GM12864 (cell line): ENCODE measurements around the gene WHRN.

ENCODE experiments used
- DNase-seq: peaks from one replicate; pipeline ENCODE4 v3.0.0-alpha.2; 2011; ENCODE audit warnings: low read depth
- H3K4me3 ChIP-seq: 2 replicates; pipeline ENCODE4 v1.5.1; 2011; ENCODE audit warnings: mild to moderate bottlenecking, low read depth, low read length, control low read depth
- CTCF ChIP-seq: IDR thresholded peaks from 2 replicates; pipeline ENCODE4 v1.5.1; 2011; ENCODE audit warnings: low read depth, mild to moderate bottlenecking, moderate library complexity, low read length, control low read depth, inconsistent platforms; ENCODE audit errors: missing control alignments

The WHRN gene

DNA sequence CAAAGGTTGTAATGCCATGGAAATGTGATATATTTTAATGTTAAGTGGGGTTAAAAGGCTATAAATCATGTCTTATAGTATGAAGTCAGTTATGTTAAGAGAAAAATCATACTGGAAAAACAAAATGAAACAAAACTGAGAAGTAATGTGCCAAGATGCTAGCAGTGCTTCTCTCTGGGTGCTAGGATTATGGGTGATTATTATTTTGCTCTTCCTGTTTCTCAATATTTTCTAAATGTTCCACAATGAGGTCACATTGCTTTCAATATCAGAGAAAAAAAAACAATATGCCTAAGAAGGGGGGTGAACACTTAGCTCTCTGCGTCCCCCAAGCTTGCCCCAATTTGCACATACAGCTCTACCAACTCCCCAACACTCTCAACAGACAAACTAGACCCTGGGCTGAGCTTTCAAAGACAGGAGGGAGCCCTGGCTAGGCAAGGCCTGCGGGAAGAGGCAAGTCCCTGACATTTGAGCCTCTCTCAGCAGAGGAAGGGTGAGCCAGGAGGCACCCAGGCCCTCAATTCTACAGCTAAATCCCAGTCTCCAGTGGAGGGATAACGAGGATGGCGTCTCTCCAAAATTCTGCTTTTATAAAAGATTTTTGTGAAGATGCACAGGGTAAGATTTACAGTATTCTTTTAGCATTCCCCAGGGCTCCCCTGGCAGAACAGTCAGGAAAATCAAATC lies 24.4 kb downstream of the WHRN start:
- no peak overlapping the region for H3K4me3 ChIP-seq
- TF ChIP-seq CTCF = no peak
- no peak for DNase-seq

DNA sequence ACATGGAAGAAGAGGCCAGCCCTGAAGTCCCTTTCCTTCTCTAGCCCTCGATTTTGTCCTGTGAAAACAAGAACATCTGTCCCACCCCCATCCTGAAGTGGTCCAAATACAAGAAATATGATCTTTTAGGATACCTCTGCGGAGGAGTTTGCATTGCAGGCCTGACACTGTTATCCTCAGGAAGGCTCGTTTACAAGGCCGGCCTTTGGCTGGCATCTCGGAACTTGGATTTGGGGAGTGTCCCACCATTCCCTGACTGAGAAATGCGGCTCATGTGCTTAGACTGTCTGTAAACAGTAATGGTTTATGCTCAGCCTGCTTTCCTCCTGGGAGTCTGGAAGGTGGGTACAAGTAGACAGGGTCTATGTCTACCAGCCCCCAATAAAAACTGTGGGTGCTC lies 26.4 kb downstream of the WHRN start:
- DNase-seq = no peak
- no peak overlapping the region for H3K4me3 ChIP-seq
- TF ChIP-seq CTCF = no peak

DNA sequence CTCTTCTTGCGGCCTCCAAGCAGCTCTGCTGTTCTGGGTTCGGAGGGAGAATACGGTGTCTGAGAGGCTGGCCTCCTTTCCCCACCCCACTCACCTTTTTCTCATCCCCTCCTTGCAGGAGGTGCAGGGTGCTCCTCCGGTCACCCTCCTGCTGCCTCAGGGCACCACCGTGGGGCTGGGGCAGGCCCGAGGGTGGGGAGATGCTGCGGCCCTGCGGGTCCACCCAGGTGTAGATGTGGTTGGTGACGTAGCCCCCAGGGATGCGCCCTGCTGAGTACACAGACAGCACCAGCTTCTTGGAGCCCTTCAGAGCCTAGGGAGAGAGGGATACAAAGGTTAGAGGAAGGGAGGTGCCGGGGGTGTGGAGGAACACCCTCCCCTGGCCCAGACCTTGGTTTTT lies 26.8 kb downstream of the WHRN start:
- no peak for TF ChIP-seq CTCF
- DNase-seq = no peak
- no peak overlapping the region for H3K4me3 ChIP-seq

- no peak for TF ChIP-seq CTCF
- DNase-seq = no peak
These were observed 27.6 kb downstream of the WHRN start for GRCh38 chr9:114477642-114478041.

GRCh38 chr9:114476891-114477469 lies 28.3 kb downstream of the WHRN start:
- no peak overlapping the region for H3K4me3 ChIP-seq
- DNase-seq = no peak
- no peak for TF ChIP-seq CTCF

More at GRCh38 chr9:114477642-114478041, 27.6 kb downstream of the WHRN start:
- no peak overlapping the region for H3K4me3 ChIP-seq

GRCh38 chr9:114475412-114476135 lies 29.7 kb downstream of the WHRN start:
- no peak for DNase-seq
- no peak overlapping the region for H3K4me3 ChIP-seq
- no peak for TF ChIP-seq CTCF
